HG02981 (cell line): Measurements from ENCODE around the gene ZBTB20.

Source experiments
- ATAC-seq: cut with Tn5 transposase; IDR thresholded peaks from one replicate; pipeline ENCODE4 v1.9.1; 2021; ENCODE audit warnings: mild to moderate bottlenecking, moderate library complexity; ENCODE audit not compliant: unreplicated experiment

ZBTB20 gene

GRCh38 chr3:114504941-114505628 lies 642.0 kb downstream of the ZBTB20 start:
- no peak for ATAC-seq

DNA sequence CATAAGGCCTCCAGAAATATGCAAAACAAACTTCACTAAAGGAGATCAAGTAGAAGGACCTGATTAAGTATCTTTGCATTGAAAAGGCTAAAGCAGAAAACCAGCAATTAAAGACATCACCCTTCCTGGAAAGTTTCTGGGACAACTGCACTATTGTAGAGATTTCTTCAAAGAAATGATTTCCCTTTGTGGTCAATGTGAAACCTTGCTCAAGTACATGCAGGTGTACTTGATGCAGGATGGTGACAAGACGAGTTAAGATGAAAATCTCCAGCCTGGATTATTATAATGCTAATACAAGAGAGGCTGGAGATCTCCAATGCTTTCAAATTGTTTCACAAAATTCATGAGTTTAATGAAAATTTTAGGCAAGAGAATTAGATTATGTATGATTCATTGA lies 644.9 kb downstream of the ZBTB20 start:
- ATAC-seq: no peak

GRCh38 chr3:114499976-114500375 lies 647.1 kb downstream of the ZBTB20 start:
- peak; percentile 63 for ATAC-seq

GRCh38 chr3:114498539-114499370 lies 648.3 kb downstream of the ZBTB20 start:
- ATAC-seq: no peak

GRCh38 chr3:114496874-114497273 lies 650.2 kb downstream of the ZBTB20 start:
- no peak for ATAC-seq

DNA sequence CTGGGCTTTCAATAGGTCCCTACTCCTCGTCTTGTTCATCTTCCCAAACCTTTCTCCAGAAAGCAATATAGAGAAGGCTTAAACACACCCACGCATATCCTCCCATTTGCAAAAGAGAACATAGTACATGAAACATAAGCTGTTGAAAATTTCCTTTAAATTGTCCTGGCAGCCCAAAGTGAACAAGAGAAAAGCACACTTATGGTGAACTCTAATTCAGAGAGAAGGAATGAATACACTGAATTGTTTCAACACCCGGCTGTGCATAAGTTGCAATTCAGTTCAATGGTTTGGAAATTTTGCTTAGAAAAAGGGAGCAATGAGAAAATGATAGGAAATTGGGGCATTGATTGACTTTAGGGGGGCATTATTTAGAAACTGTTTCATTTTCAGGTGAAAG lies 650.6 kb downstream of the ZBTB20 start:
- no peak for ATAC-seq

DNA sequence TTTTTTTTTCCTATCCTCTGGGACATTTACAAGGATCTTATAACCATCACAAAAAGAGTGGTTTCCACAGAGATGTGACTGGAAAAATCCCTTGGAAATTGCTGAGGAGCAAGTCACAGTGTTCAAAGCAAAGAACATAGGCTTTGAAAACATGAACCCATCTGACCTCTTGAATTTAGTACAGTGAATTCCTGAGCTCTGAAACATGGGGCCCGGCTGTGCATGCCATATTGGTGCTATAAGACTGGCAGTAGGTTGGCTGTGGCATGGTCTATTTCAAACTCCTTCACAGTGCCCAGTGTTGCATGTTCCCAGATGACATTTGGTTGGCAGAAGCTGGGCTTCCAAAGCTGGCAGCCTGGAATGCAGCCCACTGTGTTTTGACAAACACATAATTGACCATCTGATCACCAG lies 651.1 kb downstream of the ZBTB20 start:
- ATAC-seq: no peak

DNA sequence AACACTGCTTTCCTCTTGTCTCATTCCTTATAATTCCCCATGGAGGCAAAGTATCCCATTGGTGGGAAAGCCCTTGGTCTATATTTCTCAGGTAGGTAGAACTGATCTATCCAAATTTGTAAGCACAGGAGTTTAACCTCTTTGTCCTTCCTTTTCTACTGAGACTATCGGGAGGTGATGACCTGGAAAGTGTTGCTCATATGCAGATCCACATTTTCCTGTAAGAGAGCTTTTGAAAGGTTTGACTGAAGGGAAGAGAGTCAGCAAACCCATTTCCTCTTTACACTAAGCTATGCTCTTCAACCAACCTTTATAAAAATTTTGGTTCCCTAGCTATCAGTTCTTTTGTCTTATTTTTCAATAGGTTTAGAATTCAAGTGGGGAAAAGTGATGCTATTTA lies 652.6 kb downstream of the ZBTB20 start:
- ATAC-seq: no peak

DNA sequence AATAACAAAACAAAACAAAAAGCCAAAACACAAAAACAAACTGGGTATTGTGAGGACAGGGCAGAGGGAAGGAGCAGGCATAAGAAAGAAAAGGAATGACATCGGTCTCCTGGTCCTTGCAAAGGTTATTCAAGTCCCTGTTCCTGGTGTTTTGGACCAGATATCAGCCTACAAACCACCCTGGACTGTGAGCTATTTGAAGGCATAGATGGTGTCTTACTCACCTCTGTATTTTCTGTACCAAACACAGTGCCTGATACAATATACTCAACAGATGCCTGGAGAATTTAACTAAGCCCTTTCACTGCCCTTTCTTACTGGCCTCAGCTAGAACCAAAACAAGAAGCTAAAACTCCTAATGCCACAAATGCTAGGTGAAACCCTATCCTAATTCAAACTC lies 656.3 kb downstream of the ZBTB20 start:
- no peak for ATAC-seq

DNA sequence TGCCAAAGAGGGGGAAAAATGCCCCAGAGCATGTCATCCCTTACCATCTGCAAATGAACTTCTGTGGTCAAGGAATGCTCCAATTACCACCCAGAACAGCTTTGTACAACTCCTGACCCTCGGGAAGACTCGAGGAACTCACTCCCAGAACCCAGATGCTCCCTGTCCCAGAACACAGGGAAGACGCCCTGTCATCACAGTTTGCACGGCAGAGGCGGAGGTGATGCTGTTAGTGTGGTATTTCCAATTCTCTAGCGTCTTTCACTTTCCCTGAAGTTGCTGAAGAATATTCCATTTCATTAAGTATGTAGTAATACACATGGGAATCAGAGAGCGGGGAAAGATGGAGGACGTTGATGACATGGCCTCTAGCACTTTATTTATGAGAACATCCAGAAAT lies 659.6 kb downstream of the ZBTB20 start:
- ATAC-seq: no peak

GRCh38 chr3:114484919-114485318 lies 662.2 kb downstream of the ZBTB20 start:
- ATAC-seq: no peak

GRCh38 chr3:114481113-114481512 lies 666.0 kb downstream of the ZBTB20 start:
- no peak for ATAC-seq

DNA sequence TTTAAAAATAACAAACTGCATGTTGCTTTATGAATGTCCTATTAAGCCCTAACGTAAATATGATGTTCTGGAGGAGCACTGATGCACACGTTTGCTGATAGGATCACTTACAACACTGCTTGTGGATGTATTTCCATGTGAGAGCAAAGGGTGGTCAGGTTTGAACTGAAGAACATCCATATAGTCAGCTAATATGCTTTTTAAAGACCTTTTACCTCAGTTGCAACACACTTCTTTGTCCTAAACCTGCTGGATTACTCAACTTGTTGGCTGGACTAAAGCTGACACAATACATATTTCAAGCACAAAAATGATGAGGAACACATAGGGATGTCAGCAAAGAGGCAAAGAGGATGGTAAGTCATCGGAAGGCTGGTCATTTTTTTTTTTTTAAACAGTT lies 666.6 kb downstream of the ZBTB20 start:
- ATAC-seq: no peak

DNA sequence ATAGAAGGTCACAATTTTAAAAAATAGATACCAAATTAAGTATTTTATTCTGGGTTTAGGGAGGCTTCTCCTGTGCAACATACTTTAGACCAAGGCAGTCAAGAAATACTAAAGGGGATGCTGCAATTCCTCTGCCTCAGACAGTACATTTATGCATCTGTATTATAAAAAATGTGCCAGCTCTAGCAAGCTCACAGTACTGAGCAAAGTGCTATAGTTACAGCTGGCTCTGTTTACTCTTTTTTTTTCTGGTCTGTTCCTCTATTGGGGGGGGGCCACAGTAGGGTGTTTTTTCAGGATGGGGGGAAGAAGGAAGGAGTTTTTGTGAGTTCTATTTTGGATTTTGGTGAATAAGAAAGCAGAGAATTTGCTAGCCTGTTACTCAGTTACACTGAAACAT lies 668.3 kb downstream of the ZBTB20 start:
- ATAC-seq: no peak

DNA sequence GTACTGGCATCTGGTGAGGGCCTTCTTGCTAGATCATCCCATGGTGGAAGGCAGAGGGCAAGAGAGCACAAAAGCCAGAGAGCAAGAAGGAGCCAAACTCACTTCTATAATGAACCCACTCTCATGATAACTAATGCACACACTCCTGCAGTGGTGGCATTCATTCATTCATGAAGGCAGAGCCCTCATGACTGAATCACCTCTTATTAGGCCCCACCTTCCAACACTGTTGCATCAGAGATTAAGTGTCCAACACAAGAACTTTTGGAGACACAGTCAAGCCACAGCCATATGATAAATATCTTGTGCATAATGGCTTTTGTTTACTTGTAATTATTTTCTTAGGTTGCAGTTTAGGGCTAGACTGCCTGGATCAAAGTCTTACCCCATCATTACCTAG lies 670.6 kb downstream of the ZBTB20 start:
- no peak for ATAC-seq

DNA sequence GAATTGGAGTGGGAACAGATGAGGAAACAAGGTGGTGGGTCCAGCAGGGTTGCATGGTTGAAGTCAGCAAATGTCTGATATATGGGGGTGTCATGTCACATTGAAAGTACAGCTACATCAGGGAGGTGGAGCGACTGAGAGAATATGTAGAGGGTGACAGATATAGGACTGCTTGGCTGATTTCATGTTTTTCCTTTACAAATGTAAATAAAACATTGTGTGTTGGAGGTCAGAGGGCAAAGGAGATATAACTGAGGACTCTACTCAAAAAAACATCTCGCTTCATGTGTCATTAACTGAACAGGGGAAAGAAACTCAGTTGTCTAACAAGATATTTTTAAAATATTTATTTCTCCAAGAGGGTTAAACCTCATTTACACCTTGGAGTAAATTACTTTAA lies 675.6 kb downstream of the ZBTB20 start:
- no peak for ATAC-seq

- ATAC-seq: no peak
Observed at GRCh38 chr3:114469070-114469469, 678.0 kb downstream of the ZBTB20 start.

- ATAC-seq: no peak
Observed at GRCh38 chr3:114466816-114467215, 680.3 kb downstream of the ZBTB20 start.

DNA sequence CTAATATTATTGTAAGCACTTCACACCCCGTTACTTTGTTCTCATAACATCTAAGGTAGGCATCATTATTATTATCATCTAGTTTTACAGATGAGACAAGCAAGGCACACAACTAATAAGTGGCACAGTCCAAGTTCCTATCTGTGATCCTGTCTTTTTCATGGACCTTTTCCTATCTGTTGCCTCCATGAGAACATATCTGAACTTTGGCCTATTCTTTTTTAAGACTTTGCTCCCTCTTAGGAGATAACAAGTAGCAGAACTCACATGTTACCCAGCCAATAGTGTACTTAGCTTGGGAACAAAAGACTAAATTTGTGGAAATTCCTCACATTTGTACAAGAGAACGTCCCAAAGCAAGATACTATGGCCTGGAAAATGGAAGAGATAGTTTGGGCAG lies 680.8 kb downstream of the ZBTB20 start:
- ATAC-seq: no peak

GRCh38 chr3:114464548-114464947 lies 682.5 kb downstream of the ZBTB20 start:
- peak; percentile 86 for ATAC-seq

DNA sequence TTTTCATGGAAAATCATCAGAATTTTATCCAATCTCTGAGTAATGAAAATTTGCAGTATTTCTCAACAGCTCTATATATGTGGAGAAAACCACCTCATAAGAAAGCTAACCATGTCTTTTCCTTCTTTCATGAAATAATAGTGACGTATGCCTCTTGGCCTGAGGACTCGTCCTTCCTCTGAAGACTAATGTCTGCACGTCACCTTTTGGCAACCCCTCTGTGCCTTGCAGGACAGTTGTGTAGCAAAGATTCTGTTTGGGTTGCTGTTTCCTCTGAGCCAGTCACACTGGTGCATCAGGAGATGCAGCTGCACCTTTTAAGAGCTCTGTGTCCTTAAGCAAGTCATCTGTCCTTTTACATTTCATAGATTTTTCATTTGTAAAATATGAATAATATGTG lies 684.3 kb downstream of the ZBTB20 start:
- ATAC-seq: no peak

- ATAC-seq: peak; percentile 53
Observed at GRCh38 chr3:114460459-114460858, 686.6 kb downstream of the ZBTB20 start.
